Activated gamma-delta T cell (primary cell): Measurements from ENCODE around the gene RALGAPA2.

Experiments used
- DNase-seq: peaks from one replicate; lab custom pipeline; 2025; lab: John Stamatoyannopoulos, UW
- total RNA-seq, 2 donors: gene quantifications; one replicate each; lab custom pipeline; 2026; lab: John Stamatoyannopoulos, UW

The RALGAPA2 gene
- total RNA-seq: 88.0 to 99.6 reads per million in 2 donors

DNA sequence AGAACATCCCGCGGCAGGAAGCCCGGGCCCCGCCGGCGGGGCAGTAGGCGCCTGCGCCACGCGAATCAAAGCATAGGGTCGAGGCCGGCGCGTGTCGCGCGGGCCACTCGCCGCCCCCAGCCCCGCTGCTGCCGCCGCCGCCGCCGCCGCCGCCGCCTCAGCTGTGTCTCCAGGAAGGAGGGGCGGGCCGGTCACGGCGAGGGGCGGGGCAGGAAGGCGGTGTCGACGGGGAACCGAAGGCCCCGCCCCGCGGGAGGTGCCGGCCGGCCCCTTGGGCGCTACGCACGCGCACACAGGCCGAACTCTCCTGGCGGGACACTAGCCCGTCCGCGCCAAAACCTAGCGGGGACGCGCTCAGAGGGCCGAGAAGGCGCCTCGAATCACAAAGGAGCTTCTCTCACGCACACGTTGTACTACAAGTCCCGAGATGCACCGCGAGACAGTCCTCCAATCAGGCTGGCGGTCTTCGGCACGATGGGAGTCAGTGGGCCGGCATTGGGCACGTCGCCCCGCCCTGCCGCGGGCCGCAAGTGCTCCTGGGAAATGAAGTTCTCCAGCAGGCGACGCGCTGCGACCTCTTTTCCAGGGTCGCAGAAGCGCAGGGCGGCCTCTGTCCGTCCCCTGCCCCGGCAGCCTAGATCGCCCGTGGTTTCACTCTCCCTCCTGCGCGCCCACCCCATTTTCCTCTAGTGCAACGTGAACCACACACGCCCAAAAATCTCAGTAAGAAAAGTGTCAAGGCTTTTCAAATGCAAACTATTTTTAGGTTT, at the start of gene RALGAPA2:
Gene RALGAPA2, minus strand, starts transcription at position 171 of the 770 bp plus-strand sequence. Its CDS starts 164 bp downstream, at position 7.
- peak; percentile 92 for DNase-seq

DNA sequence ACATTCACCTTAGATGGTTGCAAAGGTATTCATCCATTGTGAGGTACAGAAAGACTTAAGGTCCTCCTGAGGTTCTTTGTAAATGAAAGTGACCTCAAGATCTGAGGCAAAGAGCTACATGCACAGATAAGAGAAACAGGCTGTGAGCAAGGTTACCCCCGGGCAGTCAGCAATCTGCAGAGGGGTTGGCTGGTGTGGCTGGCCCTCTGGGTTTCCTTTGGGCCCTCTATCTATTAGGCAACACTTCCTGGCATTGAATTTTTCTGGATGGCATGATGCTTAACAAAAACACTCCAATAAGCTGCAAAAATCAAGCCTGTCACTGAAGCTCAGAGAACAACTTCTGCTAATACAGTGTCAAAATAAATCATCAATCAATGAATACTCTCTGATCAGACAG, 48.9 kb upstream of the RALGAPA2 start:
- no peak for DNase-seq

DNA sequence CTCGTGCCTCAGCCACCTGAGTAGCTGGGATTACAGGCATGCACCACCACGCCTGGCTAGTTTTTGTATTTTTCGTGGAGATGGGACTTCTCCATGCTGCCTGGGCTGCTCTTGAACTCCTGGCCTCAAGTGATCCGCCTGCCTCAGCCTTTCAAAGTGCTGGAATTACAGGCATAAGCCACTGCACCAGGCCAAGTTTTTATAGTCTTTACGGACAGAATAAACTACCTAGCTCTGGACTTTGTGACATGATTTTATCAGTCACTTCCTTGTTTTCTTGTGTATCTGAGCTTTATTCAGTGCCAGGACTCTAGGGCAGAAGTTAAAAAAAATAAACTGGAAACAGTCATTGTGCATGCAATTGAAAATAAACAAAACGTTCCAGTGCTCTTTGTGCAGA, 46.7 kb upstream of the RALGAPA2 start:
- no peak for DNase-seq

DNA sequence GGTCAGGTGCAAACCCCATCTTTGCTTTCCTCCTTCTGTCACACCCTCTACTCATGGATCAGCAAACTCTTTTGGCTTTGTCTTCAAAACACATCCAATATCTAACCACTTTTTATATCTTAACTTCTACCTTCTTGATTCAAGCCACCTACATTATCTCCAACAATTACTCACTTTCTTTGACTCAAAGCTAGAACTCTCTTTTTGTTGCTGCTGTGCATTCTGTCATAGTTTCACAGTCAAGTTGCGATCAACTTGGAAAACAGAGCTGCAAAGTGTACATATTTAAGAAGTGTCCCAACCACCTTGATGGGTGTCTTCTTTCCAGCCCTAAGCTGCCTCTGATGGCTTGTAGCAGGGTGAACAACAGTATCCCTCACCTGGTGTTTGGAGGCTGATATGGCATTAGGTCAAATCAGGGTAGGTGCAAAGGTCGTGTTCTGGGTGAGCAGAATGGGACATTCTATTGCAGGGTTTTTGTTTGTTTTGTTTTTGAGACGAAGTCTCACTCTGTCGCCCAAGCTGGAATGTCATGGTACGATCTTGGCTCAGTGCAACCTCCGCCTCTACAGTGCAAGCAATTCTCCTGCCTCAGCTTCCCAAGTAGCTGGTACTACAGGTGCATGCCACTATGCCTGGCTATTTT, 43.4 kb upstream of the RALGAPA2 start:
- DNase-seq: no peak

DNA sequence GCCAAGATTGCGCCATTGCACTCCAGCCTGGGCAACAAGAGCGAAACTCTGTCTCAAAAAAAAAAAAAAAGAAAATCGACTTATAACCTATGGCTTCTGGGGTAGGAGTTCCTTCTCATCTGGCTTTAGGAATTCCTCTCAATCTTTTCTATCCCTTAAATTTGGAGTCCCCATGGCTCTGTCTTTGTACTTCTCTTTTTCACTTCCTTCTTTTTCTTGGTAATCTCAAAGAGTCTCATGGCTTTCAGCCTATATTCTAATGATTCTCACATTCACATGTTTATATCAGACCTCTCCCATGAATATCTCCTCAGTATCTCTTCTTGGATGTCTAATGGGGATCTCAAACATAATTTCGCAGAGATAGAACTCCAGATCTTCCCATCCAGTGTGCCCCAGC, 42.8 kb upstream of the RALGAPA2 start:
- no peak for DNase-seq

DNA sequence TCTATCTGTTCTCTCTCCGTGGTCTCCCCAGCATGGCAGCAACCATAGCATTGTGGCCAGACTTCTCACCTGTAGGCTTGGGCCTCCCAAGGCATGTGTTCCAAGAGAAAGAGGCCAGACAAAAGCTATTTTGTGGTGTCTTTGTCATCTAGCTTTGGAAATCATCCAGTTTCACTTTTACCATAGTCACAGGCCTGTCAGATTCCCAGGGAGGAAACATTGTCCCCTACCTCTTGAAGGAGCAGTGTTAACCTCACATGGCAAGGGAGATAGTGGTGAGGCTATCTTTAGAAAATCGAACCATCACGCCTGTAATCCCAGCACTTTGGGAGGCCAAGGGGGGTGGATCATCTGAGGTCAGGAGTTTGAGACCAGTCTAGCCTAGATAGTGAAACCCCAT, 42.3 kb upstream of the RALGAPA2 start:
- DNase-seq: no peak

DNA sequence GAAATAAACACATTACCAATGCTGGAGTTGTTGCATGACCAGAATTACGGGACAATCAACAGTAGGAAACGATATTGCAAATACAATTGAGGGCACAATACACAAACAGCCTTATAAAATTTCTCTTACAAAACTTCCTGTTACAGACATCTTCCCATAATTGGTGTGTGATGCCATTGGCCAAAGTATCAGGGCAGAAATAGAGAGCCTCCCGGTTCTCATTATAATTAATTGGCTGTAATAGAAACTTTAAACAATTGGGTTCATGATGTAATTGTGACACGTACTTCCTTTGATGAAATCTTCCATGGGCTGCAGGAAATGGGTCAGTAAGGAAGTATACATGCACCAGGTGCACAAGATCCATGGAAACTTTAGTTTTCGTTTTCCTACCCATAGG, 40.3 kb upstream of the RALGAPA2 start:
- DNase-seq: no peak

DNA sequence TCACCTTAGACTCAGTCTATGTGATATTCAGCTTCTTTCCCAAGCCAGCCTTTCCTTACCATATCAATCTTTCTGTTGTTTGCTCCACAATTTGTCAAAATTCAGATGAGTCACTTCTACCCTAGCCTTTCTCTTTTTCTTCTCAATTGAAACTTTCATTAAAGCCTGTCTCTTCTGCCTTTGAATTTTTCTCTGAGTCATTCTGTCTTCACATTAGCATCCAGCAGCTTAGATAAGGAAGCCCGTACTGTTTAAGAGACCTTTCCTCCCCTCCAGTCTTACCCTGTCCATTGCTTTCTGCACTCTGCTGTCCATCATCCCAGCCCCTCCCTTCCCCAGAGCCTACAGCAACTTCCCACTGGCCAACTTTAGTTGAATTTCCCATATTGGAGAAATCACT, 34.9 kb upstream of the RALGAPA2 start:
- no peak for DNase-seq

DNA sequence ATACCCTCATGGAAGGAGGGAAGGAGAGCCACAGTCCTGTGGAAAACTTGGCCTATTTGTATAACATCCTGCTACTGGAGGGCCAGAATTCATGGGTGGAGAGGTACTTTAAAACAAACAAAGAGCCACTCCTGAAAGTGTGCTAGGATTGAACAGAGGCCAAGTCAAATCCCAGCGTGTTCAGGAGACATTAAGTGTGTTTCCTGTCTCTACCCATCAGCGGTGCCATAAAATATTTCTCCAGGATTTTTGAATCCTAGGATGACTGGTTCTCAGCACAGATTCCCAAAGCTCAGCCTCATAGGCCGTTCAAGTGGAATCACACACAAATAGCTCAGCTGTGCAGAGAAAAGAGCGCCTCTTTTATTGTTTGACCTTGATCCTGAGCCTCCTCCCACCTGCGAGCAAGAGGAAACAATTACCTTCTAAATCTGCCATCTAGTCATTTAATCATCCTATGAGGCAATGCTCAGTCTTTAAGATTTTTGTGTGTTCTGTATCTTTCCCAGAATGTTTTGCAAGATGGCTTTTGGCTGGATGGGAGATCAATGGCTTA, 31.8 kb upstream of the RALGAPA2 start:
- no peak for DNase-seq

DNA sequence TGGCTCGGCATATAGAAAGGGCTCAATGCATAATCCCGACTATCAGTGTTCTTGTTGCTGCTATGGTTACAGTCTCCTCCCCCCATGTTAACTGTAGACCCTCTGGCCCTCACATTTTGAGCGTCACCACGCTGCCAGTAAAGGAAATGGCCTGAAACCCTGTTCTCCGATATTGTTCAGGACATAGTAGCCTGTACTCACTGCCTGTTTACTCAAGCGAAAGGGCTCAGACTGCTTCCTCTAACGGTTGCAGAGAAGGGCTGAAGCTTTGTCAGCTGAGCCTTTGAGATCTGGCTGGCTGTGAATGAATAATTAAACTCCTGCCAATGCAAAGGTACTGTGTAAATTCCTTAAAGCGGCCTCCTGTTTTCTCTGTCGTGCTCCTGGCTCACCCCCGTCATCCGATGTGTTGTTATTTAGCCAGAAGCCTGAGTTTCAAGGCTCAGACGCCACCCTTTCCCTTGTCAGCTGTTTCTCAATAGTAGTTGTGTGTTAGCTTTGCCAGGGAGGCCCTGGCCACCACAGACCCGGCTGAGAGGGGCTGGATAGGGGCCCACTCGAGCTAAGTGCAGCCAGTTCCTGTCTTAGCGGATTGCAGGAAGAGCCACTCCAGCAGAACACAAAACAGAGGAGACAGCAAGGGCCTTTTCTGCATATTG, 31.2 kb upstream of the RALGAPA2 start:
- DNase-seq: no peak

DNA sequence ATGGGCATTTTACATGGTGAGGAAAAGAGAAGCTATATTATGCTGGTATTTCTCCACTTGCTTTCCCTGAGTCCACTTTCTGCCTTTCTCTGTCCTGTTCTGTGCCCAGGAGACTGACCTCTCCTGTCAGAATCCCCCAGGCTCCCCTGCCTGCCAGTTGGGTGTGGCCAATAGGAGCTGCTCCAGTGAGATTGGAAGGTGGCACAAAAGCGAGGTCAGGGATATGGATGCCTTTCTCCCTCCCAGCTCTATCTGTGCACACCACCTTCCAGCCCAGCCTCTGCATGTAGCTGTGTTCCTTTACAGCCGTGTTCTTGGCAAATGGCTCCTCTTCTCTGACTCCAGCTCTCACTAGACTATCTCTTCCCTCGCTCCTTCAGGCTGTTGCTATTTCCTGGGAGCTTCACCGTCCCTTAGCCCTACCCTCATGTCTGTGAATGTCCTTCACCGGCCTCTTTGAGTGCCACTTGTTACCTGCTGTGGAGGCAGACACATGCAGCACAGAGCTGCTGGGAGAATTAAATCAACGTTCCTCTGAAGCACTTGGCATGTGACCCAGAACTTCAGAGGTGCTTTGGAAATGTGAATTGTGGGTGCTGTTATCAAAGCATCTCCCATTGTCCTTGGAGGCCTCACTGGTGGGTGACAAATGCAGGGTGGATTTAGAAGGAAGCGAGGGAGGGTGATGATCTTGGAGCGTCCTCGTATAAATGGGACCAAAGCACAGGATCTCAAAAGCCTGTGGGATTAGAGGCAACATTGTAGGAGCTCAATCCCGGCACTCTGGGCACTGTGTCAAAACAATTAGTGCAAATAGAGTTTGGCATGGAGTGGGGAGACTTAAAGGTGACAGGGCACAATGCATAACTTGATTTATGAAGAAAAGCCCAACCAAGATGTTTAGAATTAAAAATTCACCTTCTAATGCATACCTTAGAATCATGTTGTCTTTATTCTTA, 28.9 kb upstream of the RALGAPA2 start:
- DNase-seq: no peak

DNA sequence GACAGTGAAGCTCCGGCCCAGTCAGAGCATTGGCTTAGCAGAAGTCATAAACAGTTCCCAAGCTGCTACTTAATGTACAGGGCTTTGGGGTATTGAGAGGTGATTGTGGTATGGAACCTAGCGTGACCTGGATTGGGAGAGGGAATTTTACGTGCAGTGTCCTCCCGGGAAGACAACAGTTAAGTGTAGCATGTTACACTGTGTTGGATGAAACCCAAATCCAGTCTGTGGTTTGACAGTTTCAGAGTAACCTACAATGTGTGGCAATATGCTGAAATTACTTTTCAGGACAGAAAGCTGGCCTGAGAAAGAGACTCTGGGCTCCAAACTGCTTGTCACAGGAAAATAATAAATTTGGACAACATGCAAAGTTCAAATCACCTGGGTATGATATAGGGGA, 28.1 kb upstream of the RALGAPA2 start:
- DNase-seq: no peak

DNA sequence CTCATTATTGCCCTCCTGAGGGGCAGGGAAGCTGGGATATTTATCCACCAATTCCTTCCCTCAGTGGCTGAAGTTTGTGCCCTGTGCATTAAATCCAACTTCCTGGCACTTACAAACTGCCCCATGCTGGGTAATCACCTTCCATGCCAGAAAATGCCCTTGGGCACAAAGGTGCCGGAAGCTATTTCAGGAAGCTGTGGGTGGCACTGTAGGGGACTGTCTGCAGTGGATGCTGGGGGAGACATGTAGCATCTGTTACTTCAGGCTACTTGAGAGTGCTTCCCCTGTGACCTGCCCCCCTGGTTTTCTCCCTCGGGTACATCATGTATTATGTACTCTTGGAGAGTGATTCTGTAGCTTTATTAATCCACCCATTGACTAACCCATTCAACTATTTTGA, 24.7 kb upstream of the RALGAPA2 start:
- DNase-seq: no peak

DNA sequence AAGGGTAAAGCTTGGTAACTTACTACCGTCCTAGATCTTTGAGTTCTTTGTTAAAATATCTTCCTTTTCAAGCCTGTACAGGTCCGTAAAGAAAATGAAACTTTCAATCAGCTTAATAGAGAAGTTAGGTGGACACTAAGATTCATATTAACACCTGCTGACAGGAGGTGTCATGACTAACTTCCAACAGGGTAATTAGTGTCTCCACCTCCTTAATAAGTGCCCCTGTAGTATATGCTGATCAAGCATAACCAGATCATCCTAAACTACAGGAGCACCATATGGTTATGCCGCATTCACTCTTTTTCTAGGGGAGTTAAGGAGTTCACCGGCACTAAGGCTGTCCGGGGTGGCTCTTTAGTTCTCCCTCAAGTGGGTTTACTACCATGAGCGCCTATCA, 23.9 kb upstream of the RALGAPA2 start:
- no peak for DNase-seq

DNA sequence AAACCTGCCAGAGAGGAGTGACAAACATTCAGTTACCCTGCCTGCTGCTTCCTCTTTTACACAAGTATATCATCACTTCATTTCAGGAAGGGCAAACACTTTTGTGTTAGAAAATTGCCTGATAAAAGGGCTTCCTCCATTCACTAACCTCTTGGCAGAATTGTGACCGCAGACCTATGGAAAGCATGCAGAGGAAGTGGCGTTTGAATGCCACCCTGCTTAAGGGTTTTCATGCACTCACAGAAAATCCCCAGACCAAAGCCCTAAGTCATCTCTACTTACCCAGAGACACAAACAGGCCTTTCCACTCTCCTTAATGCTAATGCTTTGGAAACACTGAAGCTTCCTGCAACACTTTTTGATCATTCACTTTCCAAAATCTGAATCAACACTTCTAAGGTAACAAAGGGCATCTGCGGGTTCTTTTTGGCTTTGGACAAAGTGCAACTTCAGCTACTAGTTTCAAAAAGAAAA, 22.1 kb upstream of the RALGAPA2 start:
- no peak for DNase-seq

DNA sequence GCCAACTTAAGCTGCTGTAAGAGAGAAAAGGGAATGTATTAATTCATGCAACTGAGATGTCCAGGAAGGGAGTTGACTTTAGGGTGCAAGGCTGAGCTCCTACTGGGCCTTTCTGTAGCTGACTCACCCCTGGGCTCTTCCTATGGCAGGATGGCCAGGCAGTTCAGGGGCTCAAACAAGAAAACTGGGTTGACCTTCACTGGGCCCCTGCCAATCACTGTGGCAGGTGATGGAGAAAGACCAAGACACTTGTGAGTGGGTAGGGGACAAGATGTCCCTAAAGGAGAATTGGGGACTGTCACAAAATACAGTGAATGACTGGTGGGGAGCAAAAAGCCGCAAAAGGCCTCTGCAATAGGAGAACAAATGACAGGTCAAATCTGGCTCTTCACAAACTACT, 21.5 kb upstream of the RALGAPA2 start:
- DNase-seq: no peak

DNA sequence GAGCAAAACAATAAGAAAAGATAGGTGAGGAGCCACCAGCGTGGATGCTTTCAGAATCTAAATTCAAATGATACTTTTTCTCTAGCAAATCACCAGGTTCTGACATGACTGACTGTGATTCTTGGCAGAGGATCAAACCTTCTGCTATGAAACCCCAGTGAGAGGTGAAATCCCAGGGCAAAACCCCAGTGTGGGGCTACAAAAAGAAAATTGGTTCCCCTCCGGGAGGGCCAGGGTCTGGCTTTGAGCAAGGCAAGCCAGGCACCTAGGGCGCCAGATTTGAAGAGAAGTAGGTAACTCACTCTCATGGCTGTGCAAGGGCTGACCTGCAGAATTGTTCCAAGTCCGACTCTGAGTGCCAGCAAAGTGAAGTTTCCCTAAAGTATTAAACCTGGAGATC, 20.2 kb upstream of the RALGAPA2 start:
- no peak for DNase-seq

DNA sequence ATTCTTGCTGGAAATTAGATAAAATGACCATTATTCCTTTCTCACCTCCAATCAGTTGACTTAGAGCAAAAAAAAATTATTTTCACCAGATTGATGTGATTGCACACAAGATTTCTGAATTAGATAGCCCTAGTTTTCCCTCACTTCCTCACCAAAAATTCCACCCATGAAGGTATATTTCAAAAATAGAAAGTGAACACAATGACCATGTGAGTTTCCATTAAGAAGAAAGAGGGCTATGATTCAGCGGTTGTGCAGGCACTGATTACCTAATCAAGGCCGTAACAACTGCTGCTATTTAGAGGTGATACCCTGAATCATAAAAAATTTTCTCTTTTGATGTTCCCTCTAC, 19.5 kb upstream of the RALGAPA2 start:
- DNase-seq: no peak

DNA sequence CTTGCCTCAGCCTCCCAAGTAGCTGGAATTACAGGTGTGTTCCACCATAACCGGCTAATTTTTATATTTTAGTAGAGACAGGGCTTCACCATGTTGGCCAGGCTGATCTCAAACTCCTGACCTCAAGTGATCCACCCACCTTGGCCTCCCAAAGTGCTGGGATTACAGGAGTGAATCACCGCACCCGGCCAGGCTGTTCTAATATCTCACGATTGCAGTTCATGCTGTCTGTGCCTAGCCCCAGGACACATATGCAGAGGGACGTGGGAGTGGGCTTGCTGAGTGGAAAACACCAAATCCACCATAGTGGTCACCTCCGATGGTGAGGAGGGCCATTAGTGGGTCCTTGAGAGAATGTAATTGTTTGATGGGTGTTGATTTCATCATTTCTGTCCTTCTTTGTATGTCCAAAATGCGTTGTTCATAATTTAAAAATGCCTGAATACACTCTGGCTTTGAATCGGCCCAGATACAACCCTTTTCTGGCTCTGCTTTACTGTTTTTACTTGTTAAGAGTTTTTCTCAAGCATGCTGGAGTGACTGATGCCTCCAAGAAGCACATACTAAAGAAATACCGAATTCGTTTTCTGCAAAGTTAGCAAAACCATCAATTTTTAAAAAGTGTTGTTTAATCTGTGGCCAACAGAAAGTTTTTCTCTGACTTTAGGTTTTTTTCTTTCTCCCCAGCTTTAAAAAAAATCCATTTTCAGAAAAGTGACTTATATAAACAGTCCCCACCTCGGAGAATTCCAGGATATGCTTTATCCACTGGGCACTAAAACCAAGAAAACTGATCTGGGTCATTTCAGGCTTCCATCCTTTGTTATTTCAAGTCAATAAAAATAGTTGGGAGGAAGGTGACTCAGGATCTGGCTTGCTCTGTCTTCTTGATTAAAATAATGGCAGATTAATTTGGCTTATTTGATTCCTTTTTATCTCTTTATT, 18.8 kb upstream of the RALGAPA2 start:
- DNase-seq: no peak

DNA sequence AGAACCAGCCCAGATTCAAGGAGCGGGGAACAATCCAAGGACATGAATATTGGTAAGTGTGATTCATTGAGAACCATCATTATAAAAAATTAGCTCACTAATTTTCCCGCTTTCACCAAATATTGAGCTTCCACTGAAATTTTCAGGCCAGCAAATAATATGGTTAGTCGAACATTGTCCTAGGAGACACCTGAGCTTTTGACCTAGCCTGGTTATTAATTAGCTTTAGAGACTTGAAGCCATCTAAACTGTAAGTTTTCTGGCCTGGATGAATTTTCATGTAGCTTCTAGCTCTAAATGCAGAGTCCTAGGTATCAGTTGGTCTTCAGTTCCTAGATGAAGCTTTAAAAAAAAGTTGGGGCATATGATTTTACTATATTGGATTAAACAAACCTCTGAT, 17.1 kb upstream of the RALGAPA2 start:
- DNase-seq: no peak
